Activated CD4-positive, CD25-positive, alpha-beta regulatory T cell (primary cell): Measurements from ENCODE around the gene ATP13A3.

Experiments used
- DNase-seq, 4 experiments: peaks; one replicate each; lab custom pipeline; 2025; lab: John Stamatoyannopoulos, UW

The ATP13A3 gene

GRCh38 chr3:194369522-194370279, 117.1 kb downstream of the ATP13A3 start, which contains the start of gene LRRC15:
TSS of gene LRRC15 (minus strand) at chr3:194369743. CDS start at chr3:194361043, 8,700 bp downstream.
- DNase-seq, result no peak

- no peak for DNase-seq
Observed at GRCh38 chr3:194368918-194369317, 117.9 kb downstream of the ATP13A3 start.

- no peak for DNase-seq
Observed at GRCh38 chr3:194367992-194368841, 118.6 kb downstream of the ATP13A3 start.

- DNase-seq, result no peak
Observed at GRCh38 chr3:194365978-194366490, 120.8 kb downstream of the ATP13A3 start.

DNA sequence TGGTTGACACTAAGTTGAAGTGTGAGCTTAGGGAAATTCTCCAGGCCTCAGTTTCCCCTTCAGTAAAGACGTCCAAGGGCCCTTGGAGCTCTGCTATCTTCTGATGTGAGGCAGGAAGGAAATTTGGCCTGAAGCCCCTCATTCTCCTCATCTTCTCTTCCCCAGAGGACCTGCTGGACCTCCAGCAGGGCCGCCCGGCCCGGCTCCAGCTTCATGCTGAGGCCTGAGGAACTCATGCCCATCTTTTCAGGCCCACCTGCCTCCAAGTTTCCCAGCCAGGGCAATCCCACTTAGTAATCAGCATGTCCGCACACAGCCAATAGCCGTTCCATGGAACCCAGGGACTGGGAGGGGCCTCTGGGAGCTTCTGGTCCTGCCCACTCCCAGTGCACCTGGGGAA, 121.3 kb downstream of the ATP13A3 start:
- DNase-seq, result no peak

GRCh38 chr3:194364652-194365434, 122.0 kb downstream of the ATP13A3 start:
- no peak for DNase-seq

DNA sequence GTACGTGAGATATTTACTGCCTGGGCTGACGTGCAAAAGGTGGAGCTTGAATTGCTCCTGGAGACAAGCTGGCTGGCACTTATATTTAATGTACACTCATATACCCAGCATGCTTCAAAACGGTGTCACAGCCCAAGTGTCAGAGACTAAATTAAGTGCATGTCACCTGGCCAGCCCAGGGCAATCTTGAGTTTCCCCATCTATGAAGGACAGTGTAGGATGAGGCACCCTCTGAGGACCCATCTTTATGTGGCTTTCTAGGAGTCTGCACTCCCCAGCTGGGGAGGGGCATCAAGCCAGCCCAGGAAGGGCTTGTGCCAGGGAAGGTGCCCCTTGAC, 122.5 kb downstream of the ATP13A3 start:
- DNase-seq, result no peak

DNA sequence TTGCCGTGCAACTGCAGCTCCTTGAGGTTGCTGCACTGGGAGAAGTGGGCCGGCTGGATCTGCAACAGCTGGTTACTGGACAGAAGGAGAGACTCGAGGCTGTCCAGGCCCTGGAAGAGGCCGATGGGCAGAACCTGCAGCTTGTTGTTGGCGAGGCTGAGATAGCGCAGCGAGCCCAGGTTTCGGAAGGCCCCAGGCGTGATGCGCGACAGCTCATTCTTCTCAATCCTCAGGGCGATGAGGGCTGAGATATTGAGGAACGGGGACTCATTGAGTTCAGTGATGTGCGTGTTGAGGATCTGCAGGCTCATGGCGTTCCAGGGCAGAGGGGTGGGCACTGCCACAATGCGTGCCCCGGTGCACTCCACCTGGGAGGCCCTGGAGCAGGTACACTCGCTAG, 126.2 kb downstream of the ATP13A3 start:
- no peak for DNase-seq

- no peak for DNase-seq
Observed at GRCh38 chr3:194357681-194358080, 129.1 kb downstream of the ATP13A3 start.

- no peak for DNase-seq
Observed at GRCh38 chr3:194355379-194355778, 131.4 kb downstream of the ATP13A3 start.

- no peak for DNase-seq
Observed at GRCh38 chr3:194354315-194354714, 132.5 kb downstream of the ATP13A3 start.
